Muscle layer of colon (tissue), 2 donors: ENCODE data around the gene RANBP1.
"Not testable (repeated sequence)": the region's sequence is repeated elsewhere in the genome, so short reads cannot be mapped to it uniquely, and the experiment has no call there.

Experiments
- H3K27ac ChIP-seq: one replicate; pipeline ENCODE4 v1.7.0; 2013; ENCODE audit warnings: low read depth, mild to moderate bottlenecking, low read length, moderate library complexity
- H3K27me3 ChIP-seq, 2 donors: one replicate each; pipeline ENCODE4 v1.7.0; 2013; ENCODE audit warnings: low read length in 2 of 2, mild to moderate bottlenecking in 2 of 2; ENCODE audit not compliant: insufficient read depth in 2 of 2, control insufficient read depth in 1 of 2
- H3K36me3 ChIP-seq: one replicate; pipeline ENCODE4 v1.7.0; 2013; ENCODE audit warnings: mild to moderate bottlenecking, low read length; ENCODE audit not compliant: insufficient read depth
- H3K4me1 ChIP-seq: one replicate; pipeline ENCODE4 v1.7.0; 2013; ENCODE audit warnings: mild to moderate bottlenecking, low read length; ENCODE audit not compliant: insufficient read depth
- H3K4me3 ChIP-seq, 2 donors: one replicate each; pipeline ENCODE4 v1.7.0; 2013; ENCODE audit warnings: low read length in 2 of 2, low read depth in 1 of 2, mild to moderate bottlenecking in 1 of 2, moderate library complexity in 1 of 2
- H3K9ac ChIP-seq: one replicate; pipeline ENCODE4 v1.7.0; 2013; ENCODE audit warnings: low read length
- H3K9me3 ChIP-seq: one replicate; pipeline ENCODE4 v1.7.0; 2013; ENCODE audit warnings: mild to moderate bottlenecking, low read length
- donor health status: abdominal sarcoma.
- donor health status: Adenocarcinoma of cecum.

The RANBP1 gene

GRCh38 chr22:20155330-20156041 lies 39.6 kb downstream of the RANBP1 start:
- Histone ChIP-seq H3K9me3 (no peaks in the 10 kb centered on the region), H3K27ac (no peak overlapping the region), H3K4me3 (no peak overlapping the region), H3K4me1 (no peaks in the 10 kb centered on the region), H3K36me3 (no peaks in the 10 kb centered on the region), H3K9ac (no peak overlapping the region), H3K27me3 (peaks cover 0 to 36% of the 10 kb centered on the region in 2 donors)

- Histone ChIP-seq H3K27me3 (peaks cover 0 to 36% of the 10 kb centered on the region in 2 donors), H3K4me3 (no peak overlapping the region), H3K27ac (no peak overlapping the region), H3K4me1 (no peaks in the 10 kb centered on the region), H3K9me3 (no peaks in the 10 kb centered on the region), H3K36me3 (no peaks in the 10 kb centered on the region), H3K9ac (no peak overlapping the region)
Observed at GRCh38 chr22:20156042-20156389, 40.1 kb downstream of the RANBP1 start.

GRCh38 chr22:20156611-20157429 lies 40.9 kb downstream of the RANBP1 start:
- Histone ChIP-seq H3K36me3 (no peaks in the 10 kb centered on the region), H3K27ac (no peak overlapping the region), H3K9ac (no peak overlapping the region), H3K4me1 (no peaks in the 10 kb centered on the region), H3K27me3 (peaks cover 0 to 36% of the 10 kb centered on the region in 2 donors), H3K9me3 (no peaks in the 10 kb centered on the region), H3K4me3 (no peak overlapping the region)

GRCh38 chr22:20157430-20158183 lies 41.7 kb downstream of the RANBP1 start:
- no peaks in the 10 kb centered on the region for H3K9me3 ChIP-seq
- no peak overlapping the region for H3K27ac ChIP-seq
- no peak overlapping the region for H3K9ac ChIP-seq
- H3K27me3 ChIP-seq = peaks cover 0 to 36% of the 10 kb centered on the region in 2 donors
- no peaks in the 10 kb centered on the region for H3K4me1 ChIP-seq
- no peaks in the 10 kb centered on the region for H3K36me3 ChIP-seq
- H3K4me3 ChIP-seq = no peak overlapping the region

GRCh38 chr22:20158391-20159036 lies 42.6 kb downstream of the RANBP1 start:
- Histone ChIP-seq H3K27me3 (peaks cover 0 to 36% of the 10 kb centered on the region in 2 donors), H3K4me3 (no peak overlapping the region), H3K9me3 (no peaks in the 10 kb centered on the region), H3K9ac (no peak overlapping the region), H3K4me1 (no peaks in the 10 kb centered on the region), H3K36me3 (no peaks in the 10 kb centered on the region), H3K27ac (no peak overlapping the region)

GRCh38 chr22:20159076-20159475 lies 43.2 kb downstream of the RANBP1 start:
- Histone ChIP-seq H3K9ac (no peak overlapping the region), H3K4me1 (no peaks in the 10 kb centered on the region), H3K4me3 (no peak overlapping the region), H3K27me3 (peaks cover 0 to 35% of the 10 kb centered on the region in 2 donors), H3K27ac (no peak overlapping the region), H3K9me3 (no peaks in the 10 kb centered on the region), H3K36me3 (no peaks in the 10 kb centered on the region)

- H3K9ac ChIP-seq, H3K4me3 ChIP-seq, H3K27ac ChIP-seq, H3K4me1 ChIP-seq, H3K36me3 ChIP-seq, H3K9me3 ChIP-seq: not testable (repeated sequence)
- H3K27me3 ChIP-seq = peaks cover 0 to 30% of the 10 kb centered on the region in 2 donors
Observed at GRCh38 chr22:20159531-20159930, 43.6 kb downstream of the RANBP1 start.

- no peaks in the 10 kb centered on the region for H3K36me3 ChIP-seq
- H3K9ac ChIP-seq = no peak overlapping the region
- no peaks in the 10 kb centered on the region for H3K4me1 ChIP-seq
Observed at GRCh38 chr22:20160041-20160440, 44.1 kb downstream of the RANBP1 start.

GRCh38 chr22:20164863-20165262 lies 49.0 kb downstream of the RANBP1 start:
- Histone ChIP-seq H3K9ac (no peak overlapping the region), H3K4me3 (no peak overlapping the region), H3K27me3 (peaks cover 0 to 3% of the 10 kb centered on the region in 2 donors), H3K27ac (no peak overlapping the region), H3K36me3 (no peaks in the 10 kb centered on the region), H3K4me1 (no peaks in the 10 kb centered on the region), H3K9me3 (no peaks in the 10 kb centered on the region)

More at GRCh38 chr22:20160041-20160440, 44.1 kb downstream of the RANBP1 start:
- H3K27ac ChIP-seq = no peak overlapping the region
- no peaks in the 10 kb centered on the region for H3K9me3 ChIP-seq
- peaks cover 0 to 25% of the 10 kb centered on the region in 2 donors for H3K27me3 ChIP-seq
- H3K4me3 ChIP-seq = no peak overlapping the region

- no peak overlapping the region for H3K9ac ChIP-seq
- H3K36me3 ChIP-seq = no peaks in the 10 kb centered on the region
- H3K27me3 ChIP-seq = peaks cover 0 to 3% of the 10 kb centered on the region in 2 donors
- H3K4me3 ChIP-seq = no peak overlapping the region
- H3K9me3 ChIP-seq = no peaks in the 10 kb centered on the region
- no peaks in the 10 kb centered on the region for H3K4me1 ChIP-seq
- H3K27ac ChIP-seq = no peak overlapping the region
Observed at GRCh38 chr22:20165421-20165820, 49.5 kb downstream of the RANBP1 start.

GRCh38 chr22:20165913-20166312 lies 50.0 kb downstream of the RANBP1 start:
- Histone ChIP-seq H3K36me3 (no peaks in the 10 kb centered on the region), H3K27me3 (peaks cover 0 to 3% of the 10 kb centered on the region in 2 donors), H3K27ac (no peak overlapping the region), H3K9me3 (no peaks in the 10 kb centered on the region), H3K4me1 (no peaks in the 10 kb centered on the region), H3K9ac (no peak overlapping the region), H3K4me3 (no peak overlapping the region)
